Activated CD4-positive, alpha-beta T cell treated with anti-CD3 and anti-CD28 coated beads, Interleukin-2, amount 10 ng/mL, durations not matched to agents 24 days and 14 days (primary cell): Measurements from ENCODE around the gene CABP1. TPM values are rescaled to one million over a fixed set of nuclear protein-coding genes. Genes with fewer than 3 reads are reported as not detected.
A peak's percentile ranks its signal among the peaks of the same experiment; 100 is the strongest.

ENCODE experiments used
- DNase-seq: peaks from one replicate; pipeline ENCODE4 v3.0.0; 2022
- H3K27ac Mint-ChIP-seq: one replicate; pipeline ENCODE4 v1.8.0; 2022; ENCODE audit warnings: mild to moderate bottlenecking, mixed read lengths
- H3K27me3 Mint-ChIP-seq: one replicate; pipeline ENCODE4 v1.8.0; 2022; ENCODE audit warnings: mixed read lengths
- H3K36me3 Mint-ChIP-seq: one replicate; pipeline ENCODE4 v1.8.0; 2022; ENCODE audit warnings: low read depth, mild to moderate bottlenecking, mixed read lengths
- H3K4me1 Mint-ChIP-seq: one replicate; pipeline ENCODE4 v1.8.0; 2021; ENCODE audit warnings: mixed read lengths
- H3K4me3 Mint-ChIP-seq: one replicate; pipeline ENCODE4 v1.8.0; 2022; ENCODE audit warnings: mild to moderate bottlenecking, moderate library complexity, mixed read lengths
- H3K9me3 Mint-ChIP-seq: one replicate; pipeline ENCODE4 v1.8.0; 2021; ENCODE audit warnings: mixed read lengths
- intact Hi-C: fragments of 100-400 bp; cut with micrococcal nuclease; formaldehyde crosslinking; loops from one replicate; pipeline ENCODE4 v1.15.1; 2023
- total RNA-seq: library from RNA; stranded (reverse); gene quantifications from 2 replicates; pipeline ENCODE4 v1.2.3, GENCODE V29; 2022

The CABP1 gene
- total RNA-seq, 1 donor from 2014 or later: 0.16 TPM

DNA sequence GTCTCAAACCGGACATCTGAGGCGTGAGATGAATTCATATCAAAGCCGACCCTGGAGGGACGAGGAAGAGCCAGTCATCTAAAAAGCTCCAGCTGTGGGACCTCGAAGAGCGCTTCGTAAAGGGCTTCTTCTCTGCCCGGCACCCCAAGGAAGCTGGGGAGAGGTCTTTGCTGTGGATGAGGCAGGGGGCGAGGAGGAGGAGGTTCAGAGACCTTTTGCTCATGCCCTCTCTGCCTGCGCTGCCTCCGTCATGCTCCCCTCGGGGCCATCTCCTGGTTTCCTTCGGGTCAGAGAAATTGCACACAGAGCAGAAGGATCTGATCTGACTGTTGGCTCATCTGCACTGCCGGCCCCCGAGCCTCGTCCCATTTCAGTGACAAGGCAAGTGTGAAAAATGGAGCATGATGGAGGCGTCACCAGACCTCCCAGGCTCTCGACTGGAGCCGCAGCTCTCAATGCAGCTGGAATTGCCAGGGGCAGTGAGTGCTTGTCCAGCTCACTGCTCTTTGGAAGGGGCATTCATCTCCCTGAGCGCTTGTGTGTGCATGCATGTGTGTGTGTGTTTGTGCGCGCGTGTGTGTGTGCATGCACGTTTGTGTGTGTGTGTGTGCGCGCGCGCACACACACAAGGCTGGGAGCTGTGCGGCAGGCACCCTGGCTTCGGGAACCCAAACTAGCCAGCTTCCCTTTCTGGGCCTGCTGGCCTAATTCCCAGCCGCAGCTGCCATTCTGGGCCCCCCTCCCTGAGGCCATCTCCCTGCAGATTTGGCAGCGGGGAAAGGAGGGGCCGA, 9.2 kb downstream of the CABP1 start:
- intact Hi-C loops: loop anchor here (1.0 to 5.0 kb wide), 4 partner anchors 8 to 322 kb away; partner anchors contain the start of genes MLEC and PLA2G1B
- no peak for DNase-seq
- Mint-ChIP-seq H3K4me1 (peaks cover 12% of the 10 kb centered on the region), H3K36me3 (no peaks in the 10 kb centered on the region), H3K27me3 (peaks cover 53% of the 10 kb centered on the region), H3K27ac (no peak overlapping the region), H3K4me3 (peak overlapping the region; percentile 62), H3K9me3 (no peaks in the 10 kb centered on the region)

DNA sequence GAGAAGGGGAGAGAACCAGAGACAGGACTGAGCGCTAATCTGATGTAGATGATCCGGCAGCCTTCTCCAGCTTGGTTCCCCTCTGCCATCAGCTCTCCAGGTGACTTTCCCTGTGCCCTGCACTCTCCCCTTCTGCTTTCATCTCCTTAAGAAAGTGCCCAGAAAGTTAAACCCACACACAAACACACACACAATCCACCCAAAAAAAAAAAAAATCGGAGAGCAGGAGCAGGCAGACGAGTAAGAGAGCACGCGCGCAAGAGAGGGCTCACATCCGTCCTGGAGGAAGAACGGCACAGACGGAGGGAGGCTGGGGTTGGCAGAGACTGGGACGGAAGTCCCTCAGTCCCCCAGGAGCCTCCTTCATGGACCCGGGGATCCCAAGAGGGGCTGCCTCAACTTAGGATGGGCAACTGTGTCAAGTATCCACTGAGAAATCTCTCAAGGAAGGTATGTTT, 9.8 kb downstream of the CABP1 start:
- intact Hi-C loops: no loop called here
- no peak overlapping the region for H3K27ac Mint-ChIP-seq
- H3K36me3 Mint-ChIP-seq: no peaks in the 10 kb centered on the region
- peaks cover 12% of the 10 kb centered on the region for H3K4me1 Mint-ChIP-seq
- H3K27me3 Mint-ChIP-seq: peaks cover 48% of the 10 kb centered on the region
- H3K4me3 Mint-ChIP-seq: no peak overlapping the region
- DNase-seq: no peak
- no peaks in the 10 kb centered on the region for H3K9me3 Mint-ChIP-seq

DNA sequence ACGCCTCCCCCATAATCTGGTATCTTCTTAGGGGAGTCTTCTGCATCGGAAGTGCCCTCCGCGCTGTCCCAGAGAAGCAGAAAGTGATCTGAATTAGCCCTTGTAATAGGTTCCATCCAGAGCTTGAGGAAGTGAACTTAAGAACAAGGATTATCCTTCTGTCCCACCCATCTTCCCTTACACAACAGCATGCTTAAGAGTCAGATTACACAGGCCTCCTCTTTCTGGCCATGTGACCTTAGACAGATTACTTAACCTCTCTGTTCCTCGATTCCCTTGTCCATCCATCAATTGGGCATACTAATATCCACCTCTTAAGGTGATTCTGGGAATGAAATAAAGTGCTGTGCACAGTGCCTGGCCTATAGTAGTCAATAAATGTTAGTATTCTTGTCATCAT, 11.4 kb downstream of the CABP1 start:
- Mint-ChIP-seq H3K4me1 (peaks cover 10% of the 10 kb centered on the region), H3K36me3 (no peaks in the 10 kb centered on the region), H3K27ac (no peak overlapping the region), H3K4me3 (no peak overlapping the region), H3K9me3 (no peaks in the 10 kb centered on the region), H3K27me3 (peaks cover 40% of the 10 kb centered on the region)
- no peak for DNase-seq
- intact Hi-C loops: no loop called here

DNA sequence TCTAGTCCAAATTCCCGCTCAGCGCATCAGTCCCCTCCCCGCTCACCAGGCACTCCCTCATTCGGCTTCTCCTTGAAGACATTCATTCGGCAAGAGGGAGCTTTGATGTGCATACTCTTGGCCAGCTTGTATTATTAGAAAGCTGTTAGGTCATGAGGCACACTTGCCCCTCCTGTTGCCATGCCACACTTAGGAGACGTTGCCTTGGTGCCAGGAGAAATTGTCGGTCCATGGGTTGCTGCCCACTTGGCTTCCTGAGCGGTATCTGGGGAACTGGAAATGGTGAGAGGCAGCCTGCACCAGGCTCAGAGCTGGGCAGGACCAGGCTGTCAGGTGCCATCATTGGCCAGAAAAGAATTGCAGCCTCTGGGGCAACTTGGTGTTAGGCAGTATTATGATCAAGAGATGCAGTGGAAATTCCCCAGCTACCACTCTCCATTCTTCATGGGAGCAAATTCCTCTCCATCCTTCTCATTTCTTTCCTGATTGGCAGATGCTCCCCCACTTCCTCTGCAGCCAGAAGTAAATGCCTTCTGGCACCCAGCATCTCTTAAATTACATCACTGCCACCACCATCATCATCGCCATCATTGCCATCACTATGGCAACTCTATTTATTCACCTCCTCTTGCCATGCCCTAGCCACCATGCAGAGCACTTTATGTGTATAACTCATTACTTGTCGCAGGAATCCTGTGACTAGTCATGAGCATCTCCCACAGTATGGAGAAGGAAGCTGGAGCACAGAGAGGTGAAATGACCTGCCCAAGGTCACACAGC, 12.4 kb downstream of the CABP1 start:
- intact Hi-C loops: no loop called here
- no peak overlapping the region for H3K27ac Mint-ChIP-seq
- no peak overlapping the region for H3K4me3 Mint-ChIP-seq
- no peaks in the 10 kb centered on the region for H3K36me3 Mint-ChIP-seq
- peaks cover 8% of the 10 kb centered on the region for H3K4me1 Mint-ChIP-seq
- H3K9me3 Mint-ChIP-seq: no peaks in the 10 kb centered on the region
- no peak for DNase-seq
- peaks cover 40% of the 10 kb centered on the region for H3K27me3 Mint-ChIP-seq

DNA sequence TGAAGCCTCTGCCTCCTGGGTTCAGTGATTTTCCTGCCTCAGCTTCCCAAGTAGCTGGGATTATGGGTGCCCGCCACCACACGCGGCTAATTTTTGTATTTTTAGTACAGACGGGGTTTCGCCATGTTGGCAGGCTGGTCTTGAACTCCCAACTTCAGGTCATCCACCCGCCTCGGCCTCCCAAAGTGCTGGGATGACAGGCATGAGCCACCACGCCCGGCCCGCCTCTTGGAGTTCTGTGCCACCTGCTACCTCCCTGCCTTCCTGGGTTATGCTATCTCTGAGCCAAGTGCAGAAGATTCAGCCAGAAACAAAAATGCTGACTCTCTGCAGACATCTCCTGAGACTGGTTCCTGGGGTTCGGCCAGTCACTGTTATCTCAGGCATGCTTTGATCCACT, 13.2 kb downstream of the CABP1 start:
- H3K4me3 Mint-ChIP-seq: no peak overlapping the region
- no peaks in the 10 kb centered on the region for H3K9me3 Mint-ChIP-seq
- intact Hi-C loops: no loop called here
- peaks cover 8% of the 10 kb centered on the region for H3K4me1 Mint-ChIP-seq
- H3K27me3 Mint-ChIP-seq: peaks cover 40% of the 10 kb centered on the region
- no peaks in the 10 kb centered on the region for H3K36me3 Mint-ChIP-seq
- no peak for DNase-seq
- no peak overlapping the region for H3K27ac Mint-ChIP-seq

DNA sequence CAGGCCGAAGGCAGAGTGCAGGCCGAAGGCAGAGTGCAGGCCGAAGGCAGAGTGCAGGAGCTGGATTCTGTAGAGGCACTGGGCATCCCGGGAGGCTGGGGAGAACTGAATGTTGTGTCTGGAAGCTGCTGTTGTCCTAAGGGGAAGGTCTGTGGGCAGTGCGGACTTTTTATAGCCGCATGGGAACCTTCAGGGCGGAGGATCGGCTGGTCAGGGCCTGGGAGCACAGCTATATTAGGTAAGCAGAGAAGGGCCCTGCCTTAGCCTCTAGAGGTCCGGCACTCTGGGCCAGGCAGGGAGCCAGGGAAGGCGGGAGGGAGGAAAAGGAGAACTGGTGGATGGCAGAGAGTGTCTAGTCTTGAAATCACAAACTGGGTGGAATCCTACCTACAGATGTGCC, 14.2 kb downstream of the CABP1 start:
- Mint-ChIP-seq H3K4me3 (no peak overlapping the region), H3K9me3 (no peaks in the 10 kb centered on the region), H3K27me3 (peaks cover 30% of the 10 kb centered on the region), H3K27ac (no peak overlapping the region), H3K36me3 (no peaks in the 10 kb centered on the region), H3K4me1 (peaks cover under 1% of the 10 kb centered on the region)
- DNase-seq: no peak
- intact Hi-C loops: no loop called here

DNA sequence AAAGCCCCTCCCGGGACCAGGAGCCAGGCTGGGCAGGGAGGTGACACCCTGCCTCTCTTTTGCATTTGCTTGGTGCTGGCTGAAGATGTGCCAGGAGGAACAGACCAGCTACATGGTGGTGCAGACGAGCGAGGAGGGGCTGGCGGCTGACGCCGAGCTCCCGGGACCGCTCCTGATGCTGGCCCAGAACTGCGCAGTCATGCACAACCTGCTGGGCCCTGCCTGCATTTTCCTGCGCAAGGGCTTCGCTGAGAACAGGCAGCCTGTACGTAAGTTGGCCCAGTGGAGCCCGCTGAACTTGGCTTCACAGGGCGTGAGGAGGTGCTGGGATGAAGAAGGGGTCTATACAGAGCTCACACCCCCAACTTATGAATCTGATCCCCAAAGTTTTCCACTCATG, 15.6 kb downstream of the CABP1 start:
- Mint-ChIP-seq H3K36me3 (no peaks in the 10 kb centered on the region), H3K4me1 (no peaks in the 10 kb centered on the region), H3K27me3 (peaks cover 20% of the 10 kb centered on the region), H3K9me3 (no peaks in the 10 kb centered on the region), H3K27ac (no peak overlapping the region), H3K4me3 (no peak overlapping the region)
- DNase-seq: no peak
- intact Hi-C loops: no loop called here

DNA sequence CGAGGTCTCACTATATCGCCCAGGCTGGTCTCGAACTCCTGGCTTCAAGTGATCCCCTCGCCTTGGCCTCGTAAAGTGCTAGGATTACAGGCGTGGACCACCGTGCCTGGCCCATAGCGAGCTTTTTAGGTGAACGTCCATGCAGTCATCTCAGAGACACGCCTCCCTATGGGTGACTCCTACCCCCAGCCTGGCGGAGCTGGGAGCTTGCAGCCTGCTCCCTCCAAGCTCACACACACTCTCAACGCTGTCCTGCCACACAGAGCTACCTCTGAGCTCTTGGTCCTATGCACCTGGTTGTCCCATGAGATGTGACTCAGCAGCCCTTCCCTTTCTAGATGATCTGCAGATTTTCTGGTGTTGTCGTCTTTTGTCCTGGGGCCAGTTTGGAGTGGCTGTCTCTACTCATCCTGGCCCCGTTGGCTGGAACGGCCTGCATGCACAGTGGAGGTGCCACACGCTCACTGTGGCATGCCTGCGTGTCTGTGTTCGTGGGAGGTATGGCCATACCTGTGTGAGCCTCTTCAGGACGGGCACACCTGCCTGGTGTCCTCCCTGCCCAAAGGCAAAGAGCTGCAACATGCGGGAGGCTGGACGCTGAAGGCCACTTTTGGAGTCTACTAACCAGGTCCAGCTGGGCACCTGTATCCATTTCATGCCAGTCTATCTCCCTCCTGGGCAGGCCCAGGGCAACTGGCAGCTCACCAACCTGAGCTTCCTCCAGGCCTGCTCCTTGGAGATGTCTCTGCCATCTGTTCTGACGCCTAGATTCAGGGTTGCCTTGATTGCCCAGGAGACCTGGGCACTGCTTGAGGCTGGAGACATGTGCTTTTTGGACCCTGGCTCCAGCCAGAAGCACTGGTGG, 18.1 kb downstream of the CABP1 start:
- no peaks in the 10 kb centered on the region for H3K9me3 Mint-ChIP-seq
- intact Hi-C loops: no loop called here
- no peak overlapping the region for H3K27ac Mint-ChIP-seq
- H3K36me3 Mint-ChIP-seq: no peaks in the 10 kb centered on the region
- no peaks in the 10 kb centered on the region for H3K4me1 Mint-ChIP-seq
- H3K4me3 Mint-ChIP-seq: no peak overlapping the region
- H3K27me3 Mint-ChIP-seq: peaks cover 2% of the 10 kb centered on the region
- no peak for DNase-seq

DNA sequence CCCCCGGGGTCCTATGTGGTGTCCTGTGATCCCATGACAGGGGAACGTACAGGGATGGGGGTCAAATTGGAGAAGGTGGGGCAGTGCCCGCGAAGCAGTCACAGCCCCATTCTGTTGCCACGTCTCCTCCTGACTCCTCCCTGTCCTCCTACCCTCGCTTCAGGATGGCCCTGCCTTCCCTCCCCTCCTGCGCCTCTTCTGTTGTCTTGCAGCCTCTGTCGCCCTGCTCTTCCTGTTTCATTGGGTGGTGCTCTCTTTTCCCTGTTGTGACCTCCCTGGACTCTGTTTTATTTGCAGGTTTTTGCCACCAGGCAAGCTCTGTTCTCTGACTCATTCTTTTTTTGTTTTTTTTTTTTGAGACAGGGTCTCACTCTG, 18.7 kb downstream of the CABP1 start:
- Mint-ChIP-seq H3K36me3 (no peaks in the 10 kb centered on the region), H3K4me1 (no peaks in the 10 kb centered on the region), H3K9me3 (no peaks in the 10 kb centered on the region), H3K27me3 (no peaks in the 10 kb centered on the region), H3K27ac (no peak overlapping the region), H3K4me3 (no peak overlapping the region)
- intact Hi-C loops: no loop called here
- DNase-seq: no peak

DNA sequence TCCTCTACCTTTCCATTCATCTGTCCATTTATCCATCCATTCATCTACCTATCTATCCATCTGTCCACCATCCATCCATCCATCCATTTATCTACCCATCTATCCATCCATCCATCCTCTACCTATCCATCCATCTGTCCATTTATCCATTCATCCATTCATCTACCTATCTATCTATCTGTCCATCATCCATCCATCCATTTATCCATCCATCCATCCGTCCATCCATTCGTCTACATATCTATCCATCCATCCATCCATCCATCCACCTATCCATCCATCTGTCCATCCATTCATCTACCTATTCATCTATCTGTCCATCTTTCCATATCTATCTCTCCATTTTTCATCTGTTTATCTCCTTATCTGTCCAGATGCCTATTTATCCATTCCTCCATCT, 21.0 kb downstream of the CABP1 start:
- no peaks in the 10 kb centered on the region for H3K36me3 Mint-ChIP-seq
- intact Hi-C loops: no loop called here
- H3K27me3 Mint-ChIP-seq: no peaks in the 10 kb centered on the region
- no peak overlapping the region for H3K27ac Mint-ChIP-seq
- H3K9me3 Mint-ChIP-seq: no peaks in the 10 kb centered on the region
- no peaks in the 10 kb centered on the region for H3K4me1 Mint-ChIP-seq
- no peak overlapping the region for H3K4me3 Mint-ChIP-seq
- no peak for DNase-seq

DNA sequence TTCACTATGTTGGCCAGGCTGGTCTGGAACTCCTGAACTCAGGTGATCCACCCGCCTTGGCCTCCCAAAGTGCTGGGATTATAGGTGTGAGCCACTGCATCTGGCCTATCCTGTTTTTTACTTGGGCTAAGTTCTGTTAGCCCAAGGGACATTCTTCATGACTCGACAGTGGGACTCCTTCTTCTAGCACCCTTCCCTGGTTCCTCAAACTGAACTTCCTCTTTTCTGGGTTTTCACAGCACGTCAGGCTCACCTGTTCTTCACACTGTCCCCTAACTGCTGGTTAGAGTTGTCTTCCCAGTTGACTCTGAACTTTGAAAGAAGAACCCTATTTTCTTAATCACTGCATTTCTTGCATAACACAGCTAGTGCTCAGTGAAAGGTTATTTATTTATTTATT, 22.5 kb downstream of the CABP1 start:
- no peak for DNase-seq
- Mint-ChIP-seq H3K27me3 (no peaks in the 10 kb centered on the region), H3K27ac (no peak overlapping the region), H3K4me3 (no peak overlapping the region), H3K9me3 (no peaks in the 10 kb centered on the region), H3K4me1 (no peaks in the 10 kb centered on the region), H3K36me3 (no peaks in the 10 kb centered on the region)
- intact Hi-C loops: no loop called here

DNA sequence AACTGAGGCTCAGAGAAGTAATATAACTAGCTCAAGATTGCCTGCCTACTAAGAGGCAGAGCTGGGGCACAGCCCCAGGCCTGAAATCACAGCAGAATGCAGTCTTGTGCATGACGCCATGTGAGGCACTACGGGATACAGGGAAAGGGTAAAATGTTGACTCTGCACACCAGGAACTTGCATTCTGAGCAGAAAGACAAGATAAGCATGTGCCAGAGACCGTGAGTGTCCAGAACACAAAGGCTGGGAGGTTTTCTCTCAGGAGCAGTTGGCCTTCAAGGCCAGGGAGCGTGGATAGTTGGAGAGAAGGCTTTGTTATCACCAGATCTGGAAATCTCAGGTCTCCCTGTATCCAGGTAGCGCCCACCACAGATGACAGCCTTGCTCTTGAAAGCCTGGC, 23.3 kb downstream of the CABP1 start:
- no peaks in the 10 kb centered on the region for H3K36me3 Mint-ChIP-seq
- H3K4me3 Mint-ChIP-seq: no peak overlapping the region
- H3K27ac Mint-ChIP-seq: no peak overlapping the region
- intact Hi-C loops: no loop called here
- H3K27me3 Mint-ChIP-seq: no peaks in the 10 kb centered on the region
- H3K9me3 Mint-ChIP-seq: no peaks in the 10 kb centered on the region
- no peaks in the 10 kb centered on the region for H3K4me1 Mint-ChIP-seq
- no peak for DNase-seq

DNA sequence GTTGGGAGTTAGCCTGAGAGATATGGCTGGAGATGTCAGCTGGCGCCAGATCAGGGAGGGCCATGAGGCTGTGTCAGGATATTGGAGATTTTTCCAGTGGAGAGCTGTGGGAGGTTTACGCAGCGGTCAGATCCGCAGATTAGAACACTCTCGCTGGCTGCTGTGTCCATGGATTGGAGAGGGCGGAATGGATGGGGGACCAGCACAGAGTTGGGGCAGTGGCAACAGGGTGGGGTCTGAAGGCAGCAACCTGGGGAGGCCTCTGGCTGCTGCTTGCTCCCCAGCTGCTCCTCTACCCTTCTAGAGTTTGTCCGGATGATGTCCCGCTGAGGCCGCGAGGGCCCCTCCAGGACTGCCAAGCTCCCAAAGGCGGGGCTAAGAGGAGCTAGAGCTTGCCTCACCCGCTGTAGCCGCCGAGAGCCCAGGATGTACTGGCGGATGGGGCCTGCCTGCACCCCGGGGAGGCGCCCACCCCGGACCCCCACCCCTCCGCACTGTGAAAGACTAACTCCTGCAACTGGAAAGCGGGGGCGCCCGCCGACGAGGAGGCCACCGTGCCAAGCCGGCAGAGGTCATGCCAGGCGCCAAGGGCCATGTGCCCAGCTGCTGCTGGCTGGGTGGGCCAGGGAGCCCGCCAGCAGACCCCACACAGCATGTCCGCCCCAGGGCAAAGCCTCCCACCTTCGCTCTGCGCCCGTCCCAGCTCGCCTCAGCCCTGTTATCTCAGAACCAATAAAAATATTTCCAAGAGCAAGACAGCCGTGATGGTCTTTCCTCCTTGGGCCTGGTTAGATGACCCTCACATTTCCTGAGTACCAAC, 26.4 kb downstream of the CABP1 start:
- no peak overlapping the region for H3K4me3 Mint-ChIP-seq
- intact Hi-C loops: no loop called here

More for the DNA sequence above, 26.4 kb downstream of the CABP1 start:
- H3K27ac Mint-ChIP-seq: no peak overlapping the region
- DNase-seq: no peak
- no peaks in the 10 kb centered on the region for H3K9me3 Mint-ChIP-seq
- no peaks in the 10 kb centered on the region for H3K36me3 Mint-ChIP-seq
- no peaks in the 10 kb centered on the region for H3K4me1 Mint-ChIP-seq
- H3K27me3 Mint-ChIP-seq: no peaks in the 10 kb centered on the region
